Measurements from ENCODE around the gene PXT1.

Gene PXT1

DNA sequence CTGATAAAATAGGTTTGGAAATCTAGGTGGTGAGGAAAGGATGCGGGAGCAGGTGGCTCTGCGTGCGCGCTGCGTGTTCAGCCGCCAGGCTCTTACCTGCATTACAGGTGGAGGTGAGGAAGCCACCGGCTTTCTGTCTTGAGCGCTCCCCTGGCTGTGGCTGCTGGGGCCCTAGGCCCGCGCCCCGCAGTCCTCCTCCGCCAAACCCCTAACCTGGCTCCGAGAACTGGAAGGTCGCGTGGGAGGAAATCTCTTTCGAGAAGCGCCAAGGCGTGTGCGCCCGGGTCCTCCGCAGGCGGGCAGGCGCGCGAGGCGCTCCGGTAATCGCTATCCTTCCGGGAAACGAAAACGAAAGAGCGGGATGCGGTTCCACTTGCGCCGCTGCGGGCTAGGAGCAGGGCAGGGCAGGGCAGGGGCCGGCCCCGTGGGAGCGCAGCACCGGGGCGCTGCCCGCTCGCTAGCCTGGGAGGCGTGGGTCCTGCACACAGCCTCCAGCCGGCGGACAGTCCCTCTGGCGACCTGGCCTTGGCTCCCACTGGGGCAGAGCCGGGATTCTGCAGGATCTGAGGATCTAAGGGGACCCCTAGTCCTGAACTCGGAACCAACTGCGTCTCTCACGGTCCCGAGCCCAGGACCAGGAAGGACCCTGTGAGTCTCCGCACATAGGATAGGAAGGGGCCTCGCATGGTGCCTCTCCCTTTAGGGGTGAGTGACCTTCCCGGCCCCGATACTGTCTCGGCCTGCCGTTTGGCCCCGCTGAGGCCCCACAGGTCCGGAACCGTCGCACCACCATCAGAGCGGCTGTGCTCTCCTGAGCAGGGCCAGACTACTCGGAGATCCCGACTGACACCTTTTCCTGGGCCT, 55.0 kb downstream of the PXT1 start, which contains the start of gene ETV7:
ETV7 (minus strand) TSS at position 230 of the 864 bp plus-strand sequence; CDS start at position 102, 128 bp downstream.
- DNase-seq, result no peak

DNA sequence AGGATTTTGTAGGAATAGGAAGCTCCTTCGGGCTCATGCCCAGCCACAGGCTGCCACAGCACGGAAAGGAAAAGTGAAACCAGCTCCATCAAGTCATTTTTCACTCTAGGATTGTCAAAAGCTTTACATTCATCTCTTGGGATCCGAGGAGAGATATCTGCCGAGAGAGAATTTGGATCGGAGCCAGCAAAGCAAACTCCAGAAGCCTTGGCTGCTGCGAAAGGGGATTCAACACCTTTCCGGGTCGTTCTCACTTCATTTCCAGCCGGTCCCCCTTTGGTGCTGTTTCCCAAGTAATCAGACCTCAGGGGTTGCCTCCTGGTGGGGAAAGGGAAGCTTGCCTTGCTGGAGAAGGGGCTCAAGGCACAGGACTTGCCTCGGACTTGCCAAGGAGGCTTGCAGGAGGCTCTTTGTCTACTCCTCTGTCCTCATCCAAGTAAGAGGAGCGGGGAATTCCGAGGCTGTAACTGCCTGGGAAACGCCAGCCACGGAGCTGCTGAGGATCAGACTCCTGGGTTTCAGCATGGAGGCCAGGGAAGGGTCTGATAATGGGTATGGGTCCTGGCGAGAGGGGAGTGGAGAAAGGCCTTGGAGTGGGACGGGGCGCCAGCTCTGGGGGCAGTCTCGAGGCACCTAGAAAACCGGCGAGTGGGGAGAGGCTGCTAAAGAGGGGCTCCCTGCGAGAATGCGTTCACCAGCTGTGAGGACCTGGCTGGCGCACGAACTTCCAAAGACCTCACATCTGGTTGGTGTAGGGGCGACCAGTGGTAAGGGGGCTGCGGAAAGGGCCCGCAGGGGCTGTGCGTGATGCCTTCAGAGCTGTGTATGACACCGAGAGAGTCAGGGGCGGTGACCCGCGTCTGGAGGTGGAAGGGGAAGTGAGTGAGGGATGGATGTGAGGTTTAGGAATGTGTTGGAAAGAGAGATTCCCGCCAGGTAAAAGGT, 55.9 kb downstream of the PXT1 start:
- DNase-seq, result peak; percentile 49

DNA sequence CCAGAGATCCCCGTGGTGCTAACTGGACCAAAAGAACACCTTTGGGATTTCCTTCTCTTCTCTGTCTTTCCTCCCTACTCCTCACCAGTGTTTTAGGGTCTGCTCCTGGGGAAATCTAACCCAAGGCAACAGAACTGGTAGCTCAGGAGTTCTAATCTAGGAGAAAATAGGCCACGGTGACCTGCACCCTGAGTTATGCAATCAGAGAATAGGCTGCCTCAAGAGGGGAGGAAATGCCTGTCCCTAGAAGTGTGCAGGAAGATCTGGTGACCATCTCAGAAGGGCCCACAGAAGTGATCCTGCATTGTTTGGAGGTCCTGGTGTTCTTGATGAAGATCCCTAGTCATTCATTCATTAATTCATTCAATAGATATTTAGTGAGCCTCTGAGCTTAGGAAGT, 58.6 kb downstream of the PXT1 start:
- DNase-seq, result no peak

DNA sequence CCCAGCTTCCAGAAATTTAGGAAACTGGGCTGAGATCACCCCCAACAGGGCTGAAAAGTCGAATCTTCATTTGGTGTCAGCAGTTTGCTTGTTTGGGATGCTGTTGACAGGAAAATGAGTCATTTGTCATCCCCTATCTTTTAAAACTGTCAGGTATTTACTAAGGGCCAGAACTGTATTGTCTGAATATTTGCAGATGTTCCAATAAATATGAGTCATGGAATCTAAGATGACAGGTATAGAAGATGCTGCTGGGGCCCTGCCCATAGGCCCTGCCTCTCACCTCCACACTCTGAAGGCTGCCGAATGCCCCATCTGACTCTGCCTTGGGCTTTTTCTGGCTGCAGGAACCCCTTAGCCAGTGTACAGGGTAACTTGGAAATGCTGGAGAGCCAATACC, 59.0 kb downstream of the PXT1 start:
- no peak for DNase-seq

DNA sequence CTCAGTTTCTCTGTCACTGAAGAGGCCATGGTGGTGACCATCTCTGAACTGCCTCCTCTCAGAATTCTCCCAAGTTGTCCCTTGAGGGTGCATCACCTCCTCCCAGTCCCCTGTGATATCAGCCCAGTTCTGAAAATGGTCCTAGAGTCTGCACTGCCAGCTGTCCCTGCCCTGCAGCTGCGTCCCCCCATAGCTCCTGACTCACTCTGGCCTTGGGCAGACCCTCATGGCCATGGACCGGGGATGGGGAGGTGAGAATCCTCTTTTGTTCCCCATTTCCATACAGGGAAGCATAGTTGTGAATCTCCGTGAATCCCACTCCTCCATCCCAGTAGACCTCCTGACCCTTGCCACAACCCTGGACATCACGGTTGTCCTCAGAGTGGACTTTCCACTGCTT, 59.7 kb downstream of the PXT1 start:
- no peak for DNase-seq

DNA sequence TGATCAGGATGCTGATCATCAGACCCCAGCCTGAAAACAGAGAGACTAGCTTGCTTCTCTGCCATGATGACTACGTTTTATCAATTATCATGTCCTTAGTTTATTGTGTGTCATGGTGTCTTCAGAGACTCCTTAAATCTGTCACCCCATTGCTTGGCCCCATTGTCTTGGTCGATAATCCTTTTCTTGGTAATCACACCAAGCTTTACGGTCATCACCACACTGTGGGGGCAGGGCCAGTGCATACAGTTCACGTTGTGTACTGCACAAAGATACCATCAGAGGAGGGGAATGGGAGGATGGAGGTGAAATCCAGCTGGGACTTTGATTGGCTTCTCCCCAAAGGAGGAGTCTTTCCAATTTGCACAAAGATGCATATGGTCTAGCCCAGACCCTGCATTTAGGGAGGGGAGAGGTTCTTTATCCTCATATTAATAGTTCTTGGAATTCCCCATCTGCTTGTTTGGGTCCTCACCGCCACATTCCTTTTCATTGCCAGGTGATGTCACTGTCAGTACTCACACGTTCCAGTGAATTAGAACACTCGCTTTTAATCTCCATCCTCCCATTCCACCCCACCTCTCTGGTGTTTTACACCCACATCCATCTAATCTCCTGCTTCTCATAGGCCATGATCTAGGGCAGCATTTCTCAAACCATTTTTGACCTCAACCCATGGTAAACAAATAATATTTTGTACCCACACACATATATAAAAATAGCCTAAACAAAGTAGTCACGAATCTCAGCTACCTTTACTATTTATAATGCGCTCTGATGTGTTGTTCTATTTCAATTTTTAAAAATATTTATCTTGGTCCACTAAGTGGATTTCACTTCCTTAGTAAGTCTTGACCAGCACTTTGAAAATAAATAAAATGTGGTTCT, 60.9 kb downstream of the PXT1 start:
- no peak for DNase-seq

DNA sequence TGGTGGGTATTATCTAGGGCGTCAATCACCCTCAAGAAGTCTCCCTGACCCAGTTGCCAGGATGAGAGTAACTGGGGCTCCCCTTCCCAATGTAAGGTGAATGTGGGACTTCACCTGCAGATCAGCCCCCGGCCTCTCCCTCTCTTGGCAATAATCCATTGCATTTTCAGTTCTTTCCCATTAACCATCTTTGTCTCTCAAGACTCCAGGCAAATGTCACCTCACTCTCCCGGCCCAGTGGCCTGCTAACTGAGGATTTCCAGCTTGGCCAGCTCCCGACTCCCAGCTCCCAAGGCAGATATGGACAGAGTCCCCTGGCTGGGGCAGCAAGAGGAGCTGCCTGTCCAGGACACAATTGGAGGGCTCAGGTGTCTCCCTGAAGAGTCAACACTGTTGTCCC, 62.5 kb downstream of the PXT1 start:
- no peak for DNase-seq

DNA sequence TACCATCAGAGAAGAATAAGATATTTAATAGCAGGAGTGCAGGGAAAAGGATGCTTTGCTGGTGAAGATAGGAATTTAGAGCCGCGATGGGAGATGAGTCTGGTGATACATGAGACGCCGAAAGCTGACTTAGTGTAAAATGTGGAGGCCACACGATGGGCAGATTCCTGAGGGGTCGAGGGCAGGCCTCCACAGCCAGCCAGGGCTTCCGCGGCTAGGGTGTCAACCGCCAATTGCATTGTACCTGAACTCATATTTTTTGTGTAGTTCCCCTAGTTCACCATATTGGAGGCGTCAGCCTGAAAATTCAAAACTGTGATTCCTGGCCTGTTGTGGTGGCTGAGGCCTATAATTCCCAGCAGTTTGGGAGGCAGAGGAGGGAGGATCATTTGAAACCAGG, 63.7 kb downstream of the PXT1 start:
- no peak for DNase-seq

DNA sequence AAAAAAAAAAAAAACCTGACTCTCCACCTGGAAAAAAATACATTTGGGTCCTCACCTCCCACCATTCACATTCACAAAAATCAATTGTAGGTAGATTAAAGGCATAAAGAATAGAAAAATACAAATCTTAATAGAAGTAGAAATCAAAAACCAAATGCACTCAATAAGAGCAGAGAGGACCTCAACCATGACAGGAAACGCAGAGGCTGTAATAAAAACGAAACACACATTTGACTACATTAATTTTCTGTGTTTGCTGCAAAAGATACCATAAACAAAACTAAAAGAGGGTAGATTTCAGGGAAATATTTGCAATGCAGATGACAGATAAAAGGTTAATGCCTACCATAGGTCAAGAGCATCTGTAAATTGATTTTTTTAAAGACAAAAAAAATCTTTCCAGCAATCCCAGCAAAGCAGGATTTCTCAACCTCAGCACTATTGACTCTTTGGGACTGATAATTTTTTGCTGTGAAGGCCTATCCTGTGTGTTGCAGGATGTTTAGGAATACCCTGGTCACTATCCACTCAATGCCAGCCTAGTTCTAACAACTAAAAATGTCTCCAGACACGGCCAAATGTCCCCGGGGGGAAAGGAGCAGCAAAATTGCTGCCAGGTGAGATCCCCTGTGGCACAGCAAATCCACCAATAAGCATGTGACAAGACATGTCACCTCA, 64.3 kb downstream of the PXT1 start:
- no peak for DNase-seq

DNA sequence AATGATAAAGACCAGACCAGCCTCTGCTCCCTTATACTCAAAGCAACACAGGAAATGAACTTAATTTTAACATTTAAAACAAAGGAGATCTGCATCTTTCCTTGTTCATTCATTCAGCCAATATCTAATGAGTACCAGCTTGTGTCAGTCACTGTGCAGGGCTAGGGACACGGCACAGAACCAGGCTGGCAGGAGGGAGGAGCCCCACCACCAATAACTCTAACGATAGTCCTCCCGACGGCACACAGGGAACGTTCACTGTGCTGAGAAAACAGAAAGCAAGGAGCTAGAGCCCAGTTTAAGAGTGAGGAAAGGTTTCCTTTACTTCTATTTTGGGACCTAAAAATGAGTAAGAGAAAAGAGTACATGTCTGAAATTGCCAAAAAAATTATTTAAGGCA, 65.1 kb downstream of the PXT1 start:
- DNase-seq, result no peak

DNA sequence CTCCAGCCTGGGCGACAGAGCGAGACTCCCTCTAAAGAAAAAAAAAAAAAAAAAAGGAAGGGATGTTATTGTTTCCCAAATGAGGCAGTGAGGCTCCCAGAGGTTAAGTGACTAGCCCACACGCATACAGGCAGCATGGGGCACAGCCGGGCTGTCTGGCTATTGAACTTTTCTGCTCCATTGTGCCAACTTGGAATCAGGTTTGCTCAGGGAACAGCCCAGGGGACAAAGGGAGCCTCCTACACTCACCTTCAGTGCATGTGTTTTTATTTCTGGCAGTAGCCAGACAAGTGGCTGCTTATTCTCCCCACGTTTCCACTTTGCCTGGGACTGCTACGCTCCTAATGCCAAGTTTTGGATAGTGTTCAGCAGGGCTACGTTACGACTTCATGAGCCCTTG, 65.9 kb downstream of the PXT1 start:
- no peak for DNase-seq

DNA sequence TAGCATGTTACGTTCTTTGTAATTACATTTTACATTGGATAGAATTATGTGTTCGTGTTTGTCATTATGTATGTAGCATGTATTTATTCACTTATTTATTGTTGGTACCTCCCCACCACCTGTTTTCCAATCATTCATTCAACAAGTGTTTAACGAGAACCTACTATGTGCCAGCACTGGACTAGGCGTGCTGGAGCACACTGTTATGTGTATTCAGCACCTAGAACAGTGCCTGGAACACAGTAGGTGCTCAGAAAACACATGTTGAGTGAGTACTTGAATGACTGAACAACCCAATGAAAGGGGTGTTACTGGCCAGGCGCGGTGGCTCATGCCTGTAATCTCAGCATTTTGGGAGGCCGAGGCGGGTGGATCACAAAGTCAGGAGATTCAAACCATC, 66.5 kb downstream of the PXT1 start:
- no peak for DNase-seq

DNA sequence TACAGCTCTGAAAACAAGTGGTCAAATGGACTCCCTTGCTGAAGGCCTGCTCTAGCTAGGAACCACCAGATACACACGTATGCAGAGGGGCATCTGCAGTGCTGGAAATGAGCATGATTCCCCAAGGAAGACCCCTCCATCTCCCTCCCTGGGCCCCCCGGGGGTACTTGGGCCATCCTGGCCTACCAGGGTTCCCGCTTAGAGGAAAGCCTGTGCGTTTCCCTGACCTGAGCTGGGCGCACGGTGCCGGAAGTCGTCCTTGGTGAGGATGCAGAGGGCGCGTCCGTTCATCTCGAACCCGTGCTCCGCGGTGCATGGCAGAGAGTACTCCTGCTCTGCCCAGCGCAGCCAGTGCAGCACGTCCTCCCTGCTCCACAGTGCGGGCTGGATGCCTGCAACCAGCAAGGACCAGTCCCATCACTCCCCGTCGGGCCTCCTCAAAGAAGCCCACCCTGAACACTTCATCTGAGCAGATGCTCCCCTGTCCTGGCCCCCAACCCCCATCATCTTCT, 67.0 kb downstream of the PXT1 start:
- DNase-seq, result no peak

DNA sequence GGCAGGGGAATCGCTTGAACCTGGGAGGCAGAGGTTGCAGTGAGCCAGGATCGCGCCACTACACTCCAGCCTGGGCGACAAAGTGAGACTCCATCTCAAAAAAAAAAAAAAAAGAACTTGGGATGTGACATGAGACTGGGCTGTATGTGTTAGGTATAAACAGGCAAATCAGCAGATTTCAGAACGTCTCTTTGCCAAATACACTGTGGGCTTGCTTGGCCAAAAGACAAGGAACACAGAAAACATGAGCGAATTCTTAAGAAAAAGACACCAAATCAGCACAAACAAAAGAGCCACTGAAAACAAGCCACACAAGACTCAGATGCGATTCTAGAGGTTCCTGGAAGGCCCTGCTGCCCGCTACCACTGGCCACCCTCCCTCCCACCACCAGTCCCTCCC, 67.7 kb downstream of the PXT1 start:
- DNase-seq, result no peak

DNA sequence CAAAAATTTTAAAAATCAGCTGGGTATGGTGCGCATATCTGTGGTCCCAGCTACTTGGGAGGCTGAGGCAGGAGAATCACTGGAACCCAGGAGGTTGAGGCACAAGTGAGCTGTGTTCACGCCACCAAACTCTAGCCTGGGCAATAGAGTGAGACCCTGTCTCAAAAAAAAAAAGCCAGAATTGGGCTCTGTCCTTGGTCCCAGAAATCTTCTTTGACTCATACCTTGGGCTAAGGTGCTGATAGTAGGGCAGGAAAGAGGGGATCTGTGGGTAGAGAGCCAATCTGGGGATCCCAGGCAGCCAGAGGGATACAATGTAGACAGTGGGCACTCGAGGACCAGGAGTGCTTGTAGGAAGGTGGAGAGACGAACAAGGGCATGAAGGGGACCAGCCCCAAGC, 68.5 kb downstream of the PXT1 start:
- no peak for DNase-seq

DNA sequence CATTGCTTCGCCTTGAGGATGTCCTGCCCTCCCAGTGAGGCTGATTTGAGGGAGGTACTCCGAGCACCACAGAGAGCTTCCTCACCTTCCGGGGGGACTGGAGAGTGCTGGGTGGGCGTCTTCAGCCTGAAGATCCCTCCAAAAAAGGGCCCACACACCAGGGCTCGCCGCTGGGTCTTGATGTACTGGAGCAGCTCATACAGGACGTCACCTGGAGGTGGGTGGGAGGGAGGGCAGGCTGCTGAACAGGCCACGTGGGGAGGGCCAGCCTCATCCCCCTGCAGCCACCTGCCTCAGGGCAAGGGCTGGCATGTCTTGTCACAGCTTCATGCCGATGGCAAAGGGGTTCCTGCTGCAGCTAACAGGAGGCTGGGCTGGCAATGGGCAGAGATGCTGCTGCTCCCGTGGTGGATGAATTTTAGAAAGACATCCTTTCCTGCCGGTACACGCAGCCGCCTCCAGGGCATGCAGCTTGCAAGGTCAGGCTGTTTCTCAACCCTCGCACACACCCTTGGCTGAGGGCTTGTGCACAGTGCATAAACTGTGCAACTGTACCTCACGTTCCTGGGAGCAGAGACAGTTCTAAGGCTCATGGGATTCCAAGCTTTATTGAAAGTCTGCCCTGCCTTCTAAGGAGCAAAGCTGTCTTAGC, 69.2 kb downstream of the PXT1 start:
- DNase-seq, result no peak

DNA sequence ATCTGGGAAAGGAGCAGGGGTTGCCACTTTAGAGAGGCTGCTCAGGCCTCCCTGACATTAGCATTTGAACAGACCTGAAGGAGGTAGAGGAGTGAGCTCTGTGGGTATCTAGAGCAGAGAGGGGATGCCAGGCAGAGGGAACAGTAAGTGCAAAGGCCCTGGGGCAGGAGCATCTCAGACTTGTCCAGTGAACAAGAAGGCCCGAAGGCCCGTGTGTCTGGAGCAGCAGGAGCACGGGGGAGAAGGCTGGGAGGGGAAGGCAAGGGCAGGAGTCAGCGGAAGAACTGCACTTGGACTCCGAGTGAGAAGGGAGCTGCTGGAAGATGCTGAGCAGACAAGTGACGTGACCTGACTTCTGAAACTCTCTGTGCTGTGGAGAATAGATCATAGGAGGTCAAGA, 70.6 kb downstream of the PXT1 start:
- DNase-seq, result no peak

DNA sequence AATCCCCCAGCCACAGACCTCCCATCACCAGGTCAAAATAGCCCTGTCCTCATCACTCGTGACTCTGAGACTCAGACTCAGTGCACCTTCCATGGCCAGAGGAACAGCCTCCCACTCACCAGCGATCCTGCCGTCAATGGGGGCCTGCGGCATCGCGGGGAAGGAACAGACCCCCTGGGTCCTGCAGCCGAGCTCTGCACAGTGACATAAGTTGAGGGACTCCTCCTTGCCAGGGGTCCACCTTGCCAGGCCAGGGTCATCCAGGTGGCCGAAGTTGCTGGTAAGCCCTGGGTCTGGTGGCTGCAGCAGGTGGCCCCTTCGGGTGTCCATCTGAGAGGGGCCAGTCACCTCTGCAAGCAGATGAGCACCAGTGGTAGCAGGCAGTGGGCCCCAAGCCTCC, 71.4 kb downstream of the PXT1 start:
- DNase-seq, result no peak

DNA sequence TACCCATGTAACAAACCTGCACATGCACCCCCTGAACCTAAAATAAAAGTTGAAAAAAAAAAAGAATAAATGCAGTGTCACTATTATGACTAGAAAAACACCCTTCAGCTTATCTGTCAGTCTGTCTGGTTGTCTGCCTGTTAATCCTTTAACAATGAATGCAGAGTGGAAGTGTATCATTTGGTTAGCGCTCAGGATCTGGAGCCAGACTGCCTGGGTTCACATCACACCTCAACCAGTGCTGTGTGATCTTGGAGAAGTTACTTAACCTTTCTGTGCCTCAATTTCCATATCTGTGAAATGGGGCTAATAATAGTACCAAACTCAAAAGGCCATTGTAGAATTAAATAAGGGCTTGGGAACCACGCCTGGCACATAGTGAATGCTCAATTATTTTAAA, 72.0 kb downstream of the PXT1 start:
- DNase-seq, result no peak

DNA sequence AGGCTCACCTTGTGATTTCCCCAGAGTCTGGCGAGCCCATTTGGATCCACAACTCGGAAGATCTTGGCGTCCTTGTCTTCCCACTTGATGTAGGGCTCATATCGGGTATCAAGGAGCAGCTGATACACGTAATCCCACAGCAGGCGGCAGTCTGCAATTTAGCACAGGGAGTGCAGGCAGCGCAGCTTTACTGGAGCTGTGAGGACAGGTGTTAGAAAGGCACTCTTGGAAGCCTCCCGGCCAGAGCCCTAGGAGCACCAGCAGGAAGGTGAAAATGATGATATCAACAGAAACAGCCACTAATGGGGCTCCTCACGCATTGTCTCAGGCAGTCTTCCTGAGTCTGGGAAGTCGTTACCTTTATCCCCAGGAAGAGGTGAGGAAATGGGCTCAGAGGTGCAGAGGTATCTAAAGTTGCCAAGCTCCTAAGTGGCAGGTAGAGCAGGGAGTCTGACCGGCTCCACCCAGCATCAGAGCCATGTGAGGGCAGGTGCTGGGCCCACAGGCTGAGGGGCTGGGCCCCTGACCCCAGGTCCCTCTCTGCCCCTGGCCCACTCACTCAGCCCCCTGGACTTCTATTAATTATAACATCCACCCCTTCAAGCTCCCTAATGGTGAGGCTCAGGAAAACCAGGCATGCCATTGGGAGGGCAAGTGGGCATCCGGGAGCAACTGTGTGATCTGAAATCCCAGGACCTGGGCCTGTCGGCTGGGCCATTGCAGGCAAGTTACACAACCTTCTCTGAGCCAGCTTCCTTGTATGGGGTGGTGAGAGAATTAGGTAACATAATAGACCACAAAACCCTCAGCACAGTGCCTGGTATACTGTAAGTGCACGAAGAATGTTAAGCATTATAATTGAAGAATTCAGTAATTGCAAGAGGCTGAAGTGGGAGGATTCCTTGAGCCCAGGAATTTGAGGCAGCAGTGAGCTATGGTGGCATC, 73.5 kb downstream of the PXT1 start:
- peak; percentile 39 for DNase-seq

Measured in DMS79 (cell line).